Keratinocyte (primary cell): ENCODE results near the gene ZNRF4. TPM values are rescaled to one million over a fixed set of nuclear protein-coding genes. Genes with fewer than 3 reads are reported as not detected.
A peak's percentile ranks its signal among the peaks of the same experiment; 100 is the strongest.

Source experiments
- DNase-seq: peaks from one replicate; pipeline ENCODE4 v3.0.0-alpha.2; 2011; ENCODE audit warnings: low read depth, missing footprints, low spot score
- FAIRE-seq: peaks from 2 replicates; lab custom pipeline; 2011; peaks lifted over from hg19 to GRCh38; lab: Jason Lieb, UNC
- H2AFZ ChIP-seq: 2 replicates; pipeline ENCODE4 v1.6.0; 2012; ENCODE audit warnings: low read length, control low read depth, inconsistent platforms; ENCODE audit not compliant: control insufficient read depth
- H3K27ac ChIP-seq: 2 replicates; pipeline ENCODE4 v1.5.1; 2011; ENCODE audit warnings: low read length; ENCODE audit not compliant: control insufficient read depth, insufficient read depth
- H3K27me3 ChIP-seq: 3 replicates; pipeline ENCODE4 v1.6.0; 2011; ENCODE audit warnings: low read length; ENCODE audit not compliant: control insufficient read depth, insufficient read depth; ENCODE audit errors: extremely low read depth
- H3K36me3 ChIP-seq, 2 experiments: 2 replicates in 1 of 2; 3 replicates in 1 of 2; pipeline ENCODE4 v1.5.1; 2011; ENCODE audit warnings: low read length in 2 of 2, mild to moderate bottlenecking in 1 of 2; ENCODE audit not compliant: control insufficient read depth in 2 of 2, insufficient read depth in 2 of 2; ENCODE audit errors: extremely low read depth in 1 of 2
- H3K4me1 ChIP-seq: 3 replicates; pipeline ENCODE4 v1.5.1; 2011; ENCODE audit warnings: low read length; ENCODE audit not compliant: control insufficient read depth, insufficient read depth; ENCODE audit errors: extremely low read depth
- H3K4me2 ChIP-seq: 3 replicates; pipeline ENCODE4 v1.6.0; 2011; ENCODE audit warnings: low read depth, low read length; ENCODE audit not compliant: control insufficient read depth, insufficient read depth; ENCODE audit errors: extremely low read depth
- H3K4me3 ChIP-seq, 3 experiments: fragments of 200-600 bp in 1 of 3; sonication (generic) in 1 of 3; 2 replicates in 2 of 3; 3 replicates in 1 of 3; pipeline ENCODE4 v1.5.1; 2011 to 2016; ENCODE audit warnings: low read length in 3 of 3, mild to moderate bottlenecking in 3 of 3, control low read depth in 2 of 3, inconsistent platforms in 1 of 3, low read depth in 1 of 3, mixed read lengths in 1 of 3, mixed run types in 1 of 3, moderate library complexity in 1 of 3; ENCODE audit not compliant: control insufficient read depth in 2 of 3, insufficient read depth in 2 of 3; ENCODE audit errors: extremely low read depth in 1 of 3
- H3K79me2 ChIP-seq: 2 replicates; pipeline ENCODE4 v1.6.0; 2012; ENCODE audit warnings: low read length; ENCODE audit not compliant: control insufficient read depth, insufficient read depth
- H3K9ac ChIP-seq: 3 replicates; pipeline ENCODE4 v1.6.0; 2011; ENCODE audit warnings: low read length; ENCODE audit not compliant: control insufficient read depth, insufficient read depth; ENCODE audit errors: extremely low read depth
- H3K9me1 ChIP-seq: 3 replicates; pipeline ENCODE4 v1.6.0; 2011; ENCODE audit warnings: low read length; ENCODE audit not compliant: control insufficient read depth, insufficient read depth; ENCODE audit errors: extremely low read depth
- H3K9me3 ChIP-seq: 2 replicates; pipeline ENCODE4 v1.5.1; 2012; ENCODE audit warnings: low read depth, low read length; ENCODE audit not compliant: control insufficient read depth
- H4K20me1 ChIP-seq: 3 replicates; pipeline ENCODE4 v1.6.0; 2011; ENCODE audit warnings: low read length; ENCODE audit not compliant: control insufficient read depth, insufficient read depth; ENCODE audit errors: extremely low read depth
- CTCF ChIP-seq, 3 experiments: IDR thresholded peaks in 1 of 3; conservative IDR thresholded peaks in 1 of 3; optimal IDR thresholded peaks in 1 of 3; 2 replicates in 2 of 3; 3 replicates in 1 of 3; pipeline versions ENCODE3 to v1.5.1; 2011; ENCODE audit warnings: low read length in 3 of 3, mild to moderate bottlenecking in 3 of 3, moderate library complexity in 2 of 3, control low read depth in 1 of 3, inconsistent platforms in 1 of 3; ENCODE audit not compliant: insufficient read depth in 2 of 3; ENCODE audit errors: extremely low read depth in 1 of 3
- EZH2 ChIP-seq: IDR thresholded peaks from one replicate; pipeline ENCODE4 v1.6.1; 2012; ENCODE audit warnings: inconsistent platforms, mild to moderate bottlenecking, low read length, moderate library complexity
- dilution Hi-C: fragments of 300-500 bp; cut with MboI; formaldehyde crosslinking; loops from one replicate; pipeline ENCODE4 v1.7.0; 2020; ENCODE audit warnings: low sequenced_read_pairs; ENCODE audit not compliant: extremely low pct_ligation_motif_present
- polyA plus RNA-seq, 5 experiments: library from polyadenylated mRNA; depleted of rRNA in 3 of 5; stranded (reverse) in 3 of 5; stranded (forward) in 1 of 5; unstranded in 1 of 5; fragments of >200 nt; gene quantifications; 1 replicate in 1 of 5; 2 replicates in 3 of 5; 3 replicates in 1 of 5; pipeline versions ENCODE4 v1.2.1 to v1.2.3, GENCODE V29; 2011 to 2012; ENCODE audit warnings: missing spikeins in 2 of 5, low read depth in 1 of 5, low replicate concordance in 1 of 5

ZNRF4 gene
- polyA plus RNA-seq, 1 donor (not counting 4 experiments of a cell fraction or from before 2014, with no cell fraction given) = not detected

GRCh38 chr19:5466072-5466471, 10.9 kb downstream of the ZNRF4 start:
- Histone ChIP-seq H3K36me3 (no peaks in the 10 kb centered on the region), H3K9ac (no peak overlapping the region), H3K4me1 (peaks cover 21% of the 10 kb centered on the region), H3K9me1 (no peaks in the 10 kb centered on the region), H3K4me2 (no peak overlapping the region), H3K9me3 (no peaks in the 10 kb centered on the region), H3K79me2 (no peaks in the 10 kb centered on the region), H3K27me3 (peaks cover 10% of the 10 kb centered on the region), H3K4me3 (no peak overlapping the region), H4K20me1 (no peaks in the 10 kb centered on the region), H3K27ac (no peak overlapping the region), H2AFZ (no peak overlapping the region)
- TF ChIP-seq CTCF (optimal IDR thresholded peaks at IDR 0.05 in 1 of 3, IDR thresholded peaks at IDR 0.05 in 1 of 3, conservative IDR thresholded peaks at IDR 0.05 in 1 of 3; ENCODE audit: extremely low read depth in 1 of 3, insufficient read depth in 2 of 3, low read length in 3 of 3) = no peak
- TF ChIP-seq EZH2 = no peak
- no peak for DNase-seq
- no peak for FAIRE-seq
- dilution Hi-C loops = no loop called here

GRCh38 chr19:5466814-5467291, 11.6 kb downstream of the ZNRF4 start:
- Histone ChIP-seq H3K4me1 (peaks cover 25% of the 10 kb centered on the region), H3K9me3 (no peaks in the 10 kb centered on the region), H3K36me3 (no peaks in the 10 kb centered on the region), H4K20me1 (no peaks in the 10 kb centered on the region), H3K27ac (no peak overlapping the region), H3K79me2 (no peaks in the 10 kb centered on the region), H3K4me3 (no peak overlapping the region), H3K9ac (no peak overlapping the region), H3K27me3 (peaks cover 10% of the 10 kb centered on the region), H3K9me1 (no peaks in the 10 kb centered on the region), H2AFZ (no peak overlapping the region), H3K4me2 (peak overlapping the region; percentile 35)
- FAIRE-seq (peak; percentile 72), DNase-seq (no peak)
- TF ChIP-seq EZH2 (no peak), CTCF (optimal IDR thresholded peaks at IDR 0.05 in 1 of 3, IDR thresholded peaks at IDR 0.05 in 1 of 3, conservative IDR thresholded peaks at IDR 0.05 in 1 of 3; ENCODE audit: extremely low read depth in 1 of 3, insufficient read depth in 2 of 3, low read length in 3 of 3) (no peak)
- dilution Hi-C loops = no loop called here
